Measurements from ENCODE around the gene PSENEN.

PSENEN gene

GRCh38 chr19:35755550-35756376, 10.3 kb downstream of the PSENEN start:
- no peak for ATAC-seq

GRCh38 chr19:35756377-35757230, 11.2 kb downstream of the PSENEN start, which contains the start of gene HSPB6:
HSPB6 (minus strand) TSS chr19:35757029; CDS start chr19:35757008, 21 bp downstream.
- ATAC-seq, result no peak
- TF ChIP-seq RARB (CRISPR knock-in tag; IDR thresholded peaks at IDR 0.05) (no peak), ZNF8 (CRISPR knock-in tag; IDR thresholded peaks at IDR 0.05) (no peak), BACH2 (CRISPR knock-in tag; IDR thresholded peaks at IDR 0.05; ENCODE audit: borderline replicate concordance) (no peak), CREB5 (CRISPR knock-in tag; IDR thresholded peaks at IDR 0.05; ENCODE audit: low read depth) (no peak), ZNF565 (CRISPR knock-in tag; conservative IDR thresholded peaks at IDR 0.05; ENCODE audit: low read depth) (no peak), POU6F1 (CRISPR knock-in tag; IDR thresholded peaks at IDR 0.05; ENCODE audit: borderline replicate concordance, low read depth) (no peak), OSR1 (CRISPR knock-in tag; IDR thresholded peaks at IDR 0.05) (no peak)

More at GRCh38 chr19:35755550-35756376, 10.3 kb downstream of the PSENEN start:
- no peak for TF ChIP-seq TSHZ2 (CRISPR knock-in tag; IDR thresholded peaks at IDR 0.05)

- peak; percentile 74 for ATAC-seq
- TF ChIP-seq PPARA (CRISPR knock-in tag; IDR thresholded peaks at IDR 0.05; ENCODE audit: borderline replicate concordance) (no peak), CSRNP3 (CRISPR knock-in tag; IDR thresholded peaks at IDR 0.05) (no peak), ZFP3 (CRISPR knock-in tag; IDR thresholded peaks at IDR 0.05) (no peak), POU6F1 (CRISPR knock-in tag; IDR thresholded peaks at IDR 0.05; ENCODE audit: borderline replicate concordance, low read depth) (no peak), TCF4 (CRISPR knock-in tag; IDR thresholded peaks at IDR 0.05; ENCODE audit: borderline replicate concordance) (peak; percentile 38; the same call in 1 of the 2 replicates), ISL1 (CRISPR knock-in tag; IDR thresholded peaks at IDR 0.05) (no peak), TSHZ2 (CRISPR knock-in tag; IDR thresholded peaks at IDR 0.05) (no peak), CREB5 (CRISPR knock-in tag; IDR thresholded peaks at IDR 0.05; ENCODE audit: low read depth) (peak; percentile 56; the same call in 1 of the 2 replicates), ZNF8 (CRISPR knock-in tag; IDR thresholded peaks at IDR 0.05) (no peak), ZC3H10 (CRISPR knock-in tag; IDR thresholded peaks at IDR 0.05) (no peak), ESRRG (CRISPR knock-in tag; IDR thresholded peaks at IDR 0.05) (no peak), ZNF565 (CRISPR knock-in tag; conservative IDR thresholded peaks at IDR 0.05; ENCODE audit: low read depth) (no peak), BACH2 (CRISPR knock-in tag; IDR thresholded peaks at IDR 0.05; ENCODE audit: borderline replicate concordance) (no peak), GLIS3 (CRISPR knock-in tag; IDR thresholded peaks at IDR 0.05) (no peak), RARB (CRISPR knock-in tag; IDR thresholded peaks at IDR 0.05) (no peak), ZNF70 (CRISPR knock-in tag; IDR thresholded peaks at IDR 0.05) (no peak), CSDC2 (CRISPR knock-in tag; IDR thresholded peaks at IDR 0.05) (peak; percentile 39; the same call in 1 of the 2 replicates), ZFP30 (CRISPR knock-in tag; IDR thresholded peaks at IDR 0.05) (no peak), ARNTL (CRISPR knock-in tag; IDR thresholded peaks at IDR 0.05; ENCODE audit: borderline replicate concordance, low read depth) (no peak), TOX (CRISPR knock-in tag; IDR thresholded peaks at IDR 0.05; ENCODE audit: borderline replicate concordance) (no peak), OSR1 (CRISPR knock-in tag; IDR thresholded peaks at IDR 0.05) (no peak)
These were observed 11.8 kb downstream of the PSENEN start for GRCh38 chr19:35757231-35757748.

All from SK-N-SH treated with all-trans-retinoic acid at 6 μM for 48 hours (cell line).